Heart left ventricle (tissue), 13 donors: ENCODE results near the gene MPPE1.

ENCODE experiments used
- CTCF ChIP-seq, 12 donors: fragments of 200-600 bp; sonication (generic) in 4 of 12; IDR thresholded peaks; one replicate each; pipeline versions ENCODE4 v1.5.0 to v1.8.0; 2018 to 2022; ENCODE audit warnings: antibody characterized with exemption in 12 of 12, mild to moderate bottlenecking in 5 of 12
- POLR2A ChIP-seq, 2 donors: fragments of 450-650 bp; IDR thresholded peaks; one replicate each; pipeline ENCODE4 v1.6.1; 2017; ENCODE audit warnings: antibody characterized with exemption in 2 of 2, mild to moderate bottlenecking in 2 of 2, moderate library complexity in 2 of 2
- donor health status: ischemic (EF 13 %, LVEDD 7.1; RV severe dilation, severe dysfunction).
- donor health status: DM: no; HTN: yes; CAD: no.
- donor health status: DM: no; HTN: no; CAD: no.
- donor health status: ischemic (EF 25% LVEDD 6.9; RV normal size, moderate dysfunction).
- donor health status: ischemic (EF 25% LVEDD 5.7; RV mildly dilated, moderate dysfunction).
- donor health status: ischemic (EF 35%, LVEDD 5.7; RV mildly dilated, moderate dysfunction).
- donor health status: nonischemic (EF 11% LVEDD 7.7; RV severe dilation, severe dysfunction).
- donor health status: DM: yes; HTN: yes; CAD: no.
- donor health status: PGD.
- donor health status: ischemic (EF 29% LVEDD 5.4; RV normal size, mild dysfunction).
- donor health status: nonischemic (EF 23%, LVEDD 6.1; RV moderate dilation, normal function).

- TF ChIP-seq CTCF (IDR thresholded peaks at IDR 0.05) (no peak), POLR2A (IDR thresholded peaks at IDR 0.05) (no peak)
Observed at GRCh38 chr18:11951390-11951851, 43.3 kb upstream of the MPPE1 start.
